Endothelial cell of umbilical vein (primary cell): ENCODE measurements around the gene SPCS3. TPM values are rescaled to one million over a fixed set of nuclear protein-coding genes. Genes with fewer than 3 reads are reported as not detected.

Source experiments
- BruUV-seq: library from RNA; stranded (reverse); fragments of 400-500 nt; replicated peaks from 2 replicates; lab custom pipeline; 2021; lab: Mats Ljungman, UMichigan
- CTCF ChIA-PET: fragments of 300-600, 350-600 bp; sonication (Branson Sonifier 250); formaldehyde crosslinking; loops from one replicate; lab custom pipeline; 2021; ENCODE audit warnings: antibody characterized with exemption, inconsistent platforms; lab: Charles Lee
- POLR2A ChIA-PET: fragments of 300-600, 350-600 bp; sonication (Branson Sonifier 250); formaldehyde crosslinking; loops from one replicate; lab custom pipeline; 2021; ENCODE audit warnings: antibody characterized with exemption, inconsistent platforms; lab: Charles Lee
- DNase-seq: peaks from one replicate; pipeline ENCODE4 v3.0.0-alpha.2; 2011; ENCODE audit warnings: low read depth, low spot score
- FAIRE-seq: peaks from 2 replicates; lab custom pipeline; 2011; peaks lifted over from hg19 to GRCh38; lab: Jason Lieb, UNC
- H2AFZ ChIP-seq: 2 replicates; pipeline ENCODE4 v1.6.0; 2012; ENCODE audit warnings: low read depth, low read length, control low read depth, inconsistent platforms
- H3K27ac ChIP-seq: 2 replicates; pipeline ENCODE4 v1.5.1; 2011; ENCODE audit warnings: low read depth, mild to moderate bottlenecking, control low read depth, low read length, moderate library complexity; ENCODE audit not compliant: insufficient read depth
- H3K27me3 ChIP-seq, 2 experiments: 2 replicates each; pipeline versions ENCODE4 v1.6.0 to v1.6.1; 2011; ENCODE audit warnings: low read length in 2 of 2, mixed read lengths in 1 of 2; ENCODE audit not compliant: control insufficient read depth in 2 of 2, insufficient read depth in 2 of 2
- H3K36me3 ChIP-seq, 2 experiments: 2 replicates in 1 of 2; 3 replicates in 1 of 2; pipeline ENCODE4 v1.5.1; 2011; ENCODE audit warnings: low read length in 2 of 2, mild to moderate bottlenecking in 1 of 2, moderate library complexity in 1 of 2; ENCODE audit not compliant: control insufficient read depth in 2 of 2, insufficient read depth in 2 of 2; ENCODE audit errors: extremely low read depth in 1 of 2
- H3K4me1 ChIP-seq: 3 replicates; pipeline ENCODE4 v1.5.1; 2011; ENCODE audit warnings: mild to moderate bottlenecking, low read length; ENCODE audit not compliant: control insufficient read depth, insufficient read depth; ENCODE audit errors: extremely low read depth
- H3K4me2 ChIP-seq: 2 replicates; pipeline ENCODE4 v1.6.1; 2011; ENCODE audit warnings: low read length, control low read depth, mixed read lengths; ENCODE audit not compliant: insufficient read depth
- H3K4me3 ChIP-seq, 3 experiments: fragments of 200-600 bp in 1 of 3; sonication (generic), shearing (Covaris generic) in 1 of 3; replicated peaks in 1 of 3; 2 replicates each; pipeline ENCODE4 v1.5.1; 2011 to 2016; ENCODE audit warnings: control low read depth in 3 of 3, low read length in 3 of 3, mild to moderate bottlenecking in 2 of 3, inconsistent platforms in 1 of 3, low read depth in 1 of 3, moderate library complexity in 1 of 3; ENCODE audit not compliant: insufficient read depth in 1 of 3
- H3K79me2 ChIP-seq: 2 replicates; pipeline ENCODE4 v1.6.0; 2012; ENCODE audit warnings: low read length, inconsistent platforms; ENCODE audit not compliant: control insufficient read depth, insufficient read depth
- H3K9ac ChIP-seq: replicated peaks from 2 replicates; pipeline ENCODE3; 2011; ENCODE audit warnings: low read length, control low read depth; ENCODE audit not compliant: insufficient read depth; ENCODE audit errors: extremely low read depth
- H3K9me1 ChIP-seq: replicated peaks from 3 replicates; pipeline ENCODE4 v1.6.0; 2011; ENCODE audit warnings: mild to moderate bottlenecking, low read length; ENCODE audit not compliant: control insufficient read depth, insufficient read depth; ENCODE audit errors: extremely low read depth
- H3K9me3 ChIP-seq: replicated peaks from 2 replicates; pipeline ENCODE4 v1.5.1; 2012; ENCODE audit warnings: low read length, inconsistent platforms; ENCODE audit not compliant: control insufficient read depth, insufficient read depth
- H4K20me1 ChIP-seq: replicated peaks from 2 replicates; pipeline ENCODE3; 2011; ENCODE audit warnings: mild to moderate bottlenecking, low read length; ENCODE audit not compliant: control insufficient read depth, insufficient read depth; ENCODE audit errors: extremely low read depth
- EZH2 ChIP-seq: IDR thresholded peaks from 2 replicates; pipeline ENCODE4 v1.6.1; 2012; ENCODE audit warnings: borderline replicate concordance, low read depth, mild to moderate bottlenecking, moderate library complexity, low read length, inconsistent platforms; ENCODE audit not compliant: severe bottlenecking
- FOS ChIP-seq: IDR thresholded peaks from 2 replicates; pipeline ENCODE4 v1.6.1; 2011; ENCODE audit warnings: mild to moderate bottlenecking, low read length, moderate library complexity, borderline replicate concordance; ENCODE audit not compliant: insufficient read depth
- GATA2 ChIP-seq: IDR thresholded peaks from 2 replicates; pipeline ENCODE4 v1.7.0; 2011; ENCODE audit warnings: low read depth, mild to moderate bottlenecking, moderate library complexity, mixed read lengths, low read length; ENCODE audit not compliant: insufficient read length, insufficient read depth
- JUN ChIP-seq: IDR thresholded peaks from 2 replicates; pipeline ENCODE4 v1.6.1; 2011; ENCODE audit warnings: borderline replicate concordance, low read depth; ENCODE audit not compliant: insufficient read length, insufficient read depth
- MYC ChIP-seq: IDR thresholded peaks from one replicate; pipeline ENCODE4 v1.6.1; 2011; ENCODE audit warnings: mild to moderate bottlenecking, low read depth, low read length
- POLR2A ChIP-seq: IDR thresholded peaks from 2 replicates; pipeline ENCODE4 v1.6.1; 2012; ENCODE audit warnings: low read depth, mild to moderate bottlenecking, control low read depth, low read length
- POLR2AphosphoS5 ChIP-seq: IDR thresholded peaks from 2 replicates; pipeline ENCODE4 v1.6.1; 2012; ENCODE audit warnings: low read depth, mild to moderate bottlenecking, control low read depth, low read length, moderate library complexity; ENCODE audit not compliant: insufficient read depth
- dilution Hi-C: fragments of 300-500 bp; cut with MboI; formaldehyde crosslinking; loops from one replicate; pipeline ENCODE4 v1.15.0; 2019; ENCODE audit warnings: low sequenced_read_pairs; ENCODE audit not compliant: extremely low pct_ligation_motif_present
- intact Hi-C: fragments of 100-400 bp; cut with micrococcal nuclease; formaldehyde crosslinking; loops from one replicate; pipeline ENCODE4 v1.10.0; 2022
- polyA plus RNA-seq, 4 experiments: library from polyadenylated mRNA; depleted of rRNA in 3 of 4; stranded (reverse) in 3 of 4; unstranded in 1 of 4; fragments of >200 nt; gene quantifications; 2 replicates each; pipeline versions ENCODE4 v1.2.1 to v1.2.3, GENCODE V29; 2011 to 2012; ENCODE audit warnings: missing spikeins in 1 of 4
- total RNA-seq: library from RNA; stranded (reverse); gene quantifications from 2 replicates; pipeline ENCODE4 v1.2.3, GENCODE V29; 2021
- TF ChIP-seq, protein P1 (sequence below): IDR thresholded peaks from 2 replicates; pipeline ENCODE4 v1.6.1; 2011; ENCODE audit not compliant: insufficient read depth, insufficient read length
- TF ChIP-seq, protein P2 (sequence below), 2 donors: IDR thresholded peaks; 1 replicate in 1 of 2; 2 replicates in 1 of 2; pipeline ENCODE4 v1.5.1; 2011; ENCODE audit warnings: low read length in 2 of 2, mild to moderate bottlenecking in 2 of 2, moderate library complexity in 2 of 2, control low read depth in 1 of 2, inconsistent platforms in 1 of 2, low read depth in 1 of 2; ENCODE audit not compliant: insufficient read depth in 1 of 2; ENCODE audit errors: extremely low read depth in 1 of 2

Gene SPCS3
- total and polyA plus RNA-seq, 2 donors (not counting 3 experiments of a cell fraction or from before 2014, with no cell fraction given), result 36.4 to 183 TPM

DNA sequence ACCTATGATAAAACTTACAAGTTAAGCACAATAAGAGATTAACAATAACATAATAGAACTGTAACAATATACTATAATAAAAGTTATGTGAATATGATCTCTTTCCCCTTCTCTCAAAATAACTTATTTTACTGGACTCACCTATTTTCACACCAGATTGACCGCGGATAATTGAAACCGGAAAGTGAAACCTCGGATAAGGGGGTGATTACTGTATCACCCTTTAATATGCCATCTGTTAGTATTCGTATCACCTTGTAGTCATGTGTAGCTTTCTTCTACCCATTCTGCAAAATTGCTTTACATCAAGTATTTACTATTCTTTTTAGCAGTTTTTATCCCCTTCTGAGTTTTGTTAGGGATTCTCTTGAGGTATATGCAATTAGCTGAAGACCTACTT is 1.8 kb downstream of the SPCS3 start:
- H3K36me3 ChIP-seq, result no peaks in the 10 kb centered on the region
- H2AFZ ChIP-seq, result no peak overlapping the region
- peak overlapping the region; percentile 99 for H3K9ac ChIP-seq
- peaks cover 66% of the 10 kb centered on the region for H3K79me2 ChIP-seq
- POLR2A ChIA-PET, result interaction anchor here (0.6 to 0.7 kb wide), 2 partner anchors 7 to 385 kb away, joined by 5 to 6 read pairs; no protein-coding TSS in a partner anchor
- DNase-seq, result no peak
- H3K9me3 ChIP-seq, result no peaks in the 10 kb centered on the region
- peaks cover 20% of the 10 kb centered on the region for H3K4me1 ChIP-seq
- H3K4me3 ChIP-seq, result peak overlapping the region; percentile 51 to 85 (median 74)
- H4K20me1 ChIP-seq, result peaks cover 3% of the 10 kb centered on the region
- H3K27me3 ChIP-seq, result no peaks in the 10 kb centered on the region
- BruUV-seq, result no TSS peak
- H3K27ac ChIP-seq, result peak overlapping the region; percentile 99
- H3K4me2 ChIP-seq, result peak overlapping the region; percentile 85
- H3K9me1 ChIP-seq, result peaks cover 2% of the 10 kb centered on the region
- no peak for TF ChIP-seq POLR2AphosphoS5
- TF ChIP-seq, protein P1, sequence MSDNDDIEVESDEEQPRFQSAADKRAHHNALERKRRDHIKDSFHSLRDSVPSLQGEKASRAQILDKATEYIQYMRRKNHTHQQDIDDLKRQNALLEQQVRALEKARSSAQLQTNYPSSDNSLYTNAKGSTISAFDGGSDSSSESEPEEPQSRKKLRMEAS, result no peak
- no peak for TF ChIP-seq FOS
- no peak for TF ChIP-seq MYC
- TF ChIP-seq POLR2A, result no peak
- TF ChIP-seq GATA2, result no peak
- TF ChIP-seq JUN, result no peak
- TF ChIP-seq, protein P2, sequence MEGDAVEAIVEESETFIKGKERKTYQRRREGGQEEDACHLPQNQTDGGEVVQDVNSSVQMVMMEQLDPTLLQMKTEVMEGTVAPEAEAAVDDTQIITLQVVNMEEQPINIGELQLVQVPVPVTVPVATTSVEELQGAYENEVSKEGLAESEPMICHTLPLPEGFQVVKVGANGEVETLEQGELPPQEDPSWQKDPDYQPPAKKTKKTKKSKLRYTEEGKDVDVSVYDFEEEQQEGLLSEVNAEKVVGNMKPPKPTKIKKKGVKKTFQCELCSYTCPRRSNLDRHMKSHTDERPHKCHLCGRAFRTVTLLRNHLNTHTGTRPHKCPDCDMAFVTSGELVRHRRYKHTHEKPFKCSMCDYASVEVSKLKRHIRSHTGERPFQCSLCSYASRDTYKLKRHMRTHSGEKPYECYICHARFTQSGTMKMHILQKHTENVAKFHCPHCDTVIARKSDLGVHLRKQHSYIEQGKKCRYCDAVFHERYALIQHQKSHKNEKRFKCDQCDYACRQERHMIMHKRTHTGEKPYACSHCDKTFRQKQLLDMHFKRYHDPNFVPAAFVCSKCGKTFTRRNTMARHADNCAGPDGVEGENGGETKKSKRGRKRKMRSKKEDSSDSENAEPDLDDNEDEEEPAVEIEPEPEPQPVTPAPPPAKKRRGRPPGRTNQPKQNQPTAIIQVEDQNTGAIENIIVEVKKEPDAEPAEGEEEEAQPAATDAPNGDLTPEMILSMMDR (IDR thresholded peaks at IDR 0.05; ENCODE audit: extremely low read depth in 1 of 2, insufficient read depth in 1 of 2, low read depth in 1 of 2, low read length in 2 of 2), result no peak
- TF ChIP-seq EZH2, result no peak
- FAIRE-seq, result no peak
- intact Hi-C loops (loop anchor here (2.0 to 5.0 kb wide), 3 partner anchors 13 to 1001 kb away; no protein-coding TSS in a partner anchor), dilution Hi-C loops (no loop called here)
- CTCF ChIA-PET, result no interaction called here
